Neuron (in vitro differentiated cells): Measurements from ENCODE around the gene COL16A1.

ENCODE experiments used
- H2AFZ ChIP-seq: one replicate; pipeline ENCODE4 v1.6.1; 2013; ENCODE audit warnings: low read depth, mild to moderate bottlenecking, inconsistent platforms, low read length, moderate library complexity
- H3K27me3 ChIP-seq: one replicate; pipeline ENCODE4 v1.6.1; 2013; ENCODE audit warnings: low read length; ENCODE audit not compliant: insufficient read depth
- H3K36me3 ChIP-seq: one replicate; pipeline ENCODE4 v1.6.1; 2013; ENCODE audit warnings: low read length; ENCODE audit not compliant: insufficient read depth
- H3K4me1 ChIP-seq: one replicate; pipeline ENCODE4 v1.6.1; 2013; ENCODE audit warnings: low read length; ENCODE audit not compliant: insufficient read depth
- H3K4me3 ChIP-seq: 2 replicates; pipeline ENCODE4 v1.5.1; 2013; ENCODE audit warnings: mild to moderate bottlenecking, low read length, moderate library complexity
- H3K9me3 ChIP-seq: one replicate; pipeline ENCODE4 v1.6.1; 2013; ENCODE audit warnings: low read length

The COL16A1 gene

DNA sequence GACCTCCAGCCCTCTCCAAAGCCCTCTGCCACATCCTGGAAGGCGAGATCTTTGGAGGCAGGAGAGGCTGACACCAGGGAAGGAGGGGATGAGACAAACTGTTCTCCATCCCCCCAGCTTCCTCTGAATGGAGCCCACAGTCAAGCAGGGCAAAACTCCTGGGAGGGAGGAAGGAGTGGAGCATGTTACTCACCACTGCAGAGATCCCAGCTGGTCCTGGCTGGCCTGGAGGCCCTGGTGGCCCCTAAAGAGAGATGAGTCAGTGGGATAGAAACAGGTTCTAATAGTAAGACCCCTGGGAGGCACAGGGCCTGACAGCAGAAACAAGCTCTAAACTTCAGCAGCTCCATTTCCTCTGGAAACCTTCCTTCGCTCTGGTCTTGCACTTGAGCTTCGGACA is 45.1 kb downstream of the COL16A1 start:
- Histone ChIP-seq H3K9me3 (no peaks in the 10 kb centered on the region), H3K4me1 (no peaks in the 10 kb centered on the region), H3K36me3 (no peaks in the 10 kb centered on the region), H2AFZ (no peak overlapping the region), H3K4me3 (no peak overlapping the region), H3K27me3 (peaks cover 15% of the 10 kb centered on the region)

DNA sequence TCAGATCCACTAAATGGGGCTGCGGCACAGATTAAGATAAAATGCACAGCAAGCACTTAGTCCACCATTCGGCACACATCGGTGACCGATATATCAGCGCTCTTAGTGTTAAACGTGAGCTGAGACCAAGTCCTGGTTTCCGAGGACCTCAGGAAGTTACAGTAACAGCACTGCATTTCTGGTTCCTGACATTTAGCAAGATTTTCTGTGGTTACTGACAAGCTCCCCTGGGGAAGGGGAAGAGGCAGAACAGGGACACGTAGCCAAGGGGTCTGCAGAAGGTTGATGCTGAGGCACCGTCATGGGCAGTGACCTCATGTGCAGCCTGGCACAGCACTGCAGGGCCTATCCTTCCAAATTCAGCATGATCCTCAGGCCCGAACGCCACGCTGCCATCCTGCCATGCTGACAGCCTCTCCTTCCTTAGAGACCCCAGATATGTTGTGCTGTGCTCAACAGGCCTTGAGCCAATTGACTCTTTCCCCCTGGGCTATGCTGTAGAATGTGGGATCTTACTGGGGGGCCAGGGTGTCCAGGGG is 45.8 kb downstream of the COL16A1 start:
- peaks cover 17% of the 10 kb centered on the region for H3K27me3 ChIP-seq
- no peaks in the 10 kb centered on the region for H3K36me3 ChIP-seq
- H3K4me3 ChIP-seq: no peak overlapping the region
- no peaks in the 10 kb centered on the region for H3K4me1 ChIP-seq
- no peak overlapping the region for H2AFZ ChIP-seq
- no peaks in the 10 kb centered on the region for H3K9me3 ChIP-seq

DNA sequence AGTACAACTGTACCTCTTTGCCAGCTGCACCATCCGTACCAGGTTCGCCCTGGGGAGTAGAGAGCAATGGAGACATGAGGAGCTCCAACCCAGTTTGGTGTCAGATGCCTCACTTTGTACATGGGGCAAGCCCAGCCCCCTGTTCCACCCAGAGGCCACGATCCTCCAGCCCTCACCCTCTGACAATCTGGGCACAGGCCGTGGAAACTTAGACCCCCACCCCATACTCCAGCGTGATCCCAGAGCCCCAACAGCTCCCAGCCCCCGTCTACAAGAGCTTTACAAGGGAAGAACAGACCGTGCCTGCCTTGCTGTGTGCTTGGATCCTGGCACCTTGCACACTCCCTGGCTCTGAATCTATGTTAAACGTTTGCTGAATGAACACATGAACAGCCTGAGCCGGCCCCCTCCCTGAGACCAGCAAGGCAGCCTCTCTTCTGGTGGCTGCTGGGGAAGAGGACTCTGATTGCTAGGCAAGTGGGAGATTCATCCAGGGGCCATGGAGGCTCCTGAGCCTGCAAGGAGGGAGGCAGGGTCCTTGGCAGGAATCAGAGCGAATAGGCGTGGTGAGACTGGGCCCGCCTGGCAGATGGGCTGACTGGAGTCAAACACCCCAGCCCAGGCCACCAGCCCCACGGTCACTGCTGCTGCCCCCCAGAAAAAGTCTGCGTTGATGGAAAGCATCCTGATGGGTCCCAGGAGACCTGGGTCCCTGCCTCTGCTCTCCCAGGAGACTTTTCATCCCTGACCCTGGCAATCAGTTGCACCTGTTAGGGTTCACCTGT is 46.6 kb downstream of the COL16A1 start:
- no peaks in the 10 kb centered on the region for H3K36me3 ChIP-seq
- no peak overlapping the region for H2AFZ ChIP-seq
- no peaks in the 10 kb centered on the region for H3K4me1 ChIP-seq
- H3K27me3 ChIP-seq: peaks cover 18% of the 10 kb centered on the region
- H3K9me3 ChIP-seq: no peaks in the 10 kb centered on the region
- H3K4me3 ChIP-seq: no peak overlapping the region

DNA sequence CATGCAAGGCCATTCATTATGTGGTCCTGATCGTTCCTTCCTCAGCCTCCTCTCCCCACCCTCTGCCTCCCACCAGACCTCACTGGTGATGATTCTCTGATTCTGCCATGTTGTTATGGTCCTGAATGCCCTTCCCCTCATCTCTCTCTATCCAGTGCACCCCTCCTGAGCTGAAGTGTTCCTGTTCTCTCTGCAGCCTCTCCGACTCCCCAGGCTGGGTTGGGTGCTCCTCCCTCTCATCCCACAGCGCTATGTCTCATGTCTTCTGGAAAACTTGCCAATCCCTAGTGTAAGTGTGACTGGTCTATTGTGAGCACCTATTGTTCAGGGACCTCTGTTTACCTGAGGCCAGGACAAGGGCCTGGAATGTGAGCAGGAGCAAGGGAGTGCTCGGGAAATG is 48.1 kb downstream of the COL16A1 start:
- no peak overlapping the region for H2AFZ ChIP-seq
- H3K36me3 ChIP-seq: no peaks in the 10 kb centered on the region
- no peak overlapping the region for H3K4me3 ChIP-seq
- H3K27me3 ChIP-seq: peaks cover 11% of the 10 kb centered on the region
- no peaks in the 10 kb centered on the region for H3K4me1 ChIP-seq
- H3K9me3 ChIP-seq: no peaks in the 10 kb centered on the region

DNA sequence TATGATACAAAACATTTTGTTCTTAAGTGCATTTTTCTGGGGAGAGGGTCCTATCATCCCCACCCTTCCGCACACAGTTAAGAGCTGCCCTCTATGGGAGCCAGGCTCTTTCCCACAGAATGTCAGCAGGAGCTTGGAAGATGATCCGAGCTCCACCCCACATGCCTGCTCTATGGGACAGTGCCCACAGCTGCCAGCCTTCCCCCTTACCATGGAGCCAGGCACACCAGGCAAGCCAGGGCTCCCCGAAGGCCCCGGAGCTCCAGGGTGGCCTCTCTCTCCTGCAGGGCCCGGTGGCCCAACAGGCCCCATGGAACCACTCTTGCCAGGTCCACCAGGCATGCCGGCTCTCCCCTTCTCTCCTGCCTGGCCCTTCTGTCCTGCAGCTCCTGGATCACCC is 48.7 kb downstream of the COL16A1 start:
- no peaks in the 10 kb centered on the region for H3K9me3 ChIP-seq
- peaks cover 11% of the 10 kb centered on the region for H3K27me3 ChIP-seq
- no peak overlapping the region for H3K4me3 ChIP-seq
- H2AFZ ChIP-seq: no peak overlapping the region
- no peaks in the 10 kb centered on the region for H3K4me1 ChIP-seq
- no peaks in the 10 kb centered on the region for H3K36me3 ChIP-seq

DNA sequence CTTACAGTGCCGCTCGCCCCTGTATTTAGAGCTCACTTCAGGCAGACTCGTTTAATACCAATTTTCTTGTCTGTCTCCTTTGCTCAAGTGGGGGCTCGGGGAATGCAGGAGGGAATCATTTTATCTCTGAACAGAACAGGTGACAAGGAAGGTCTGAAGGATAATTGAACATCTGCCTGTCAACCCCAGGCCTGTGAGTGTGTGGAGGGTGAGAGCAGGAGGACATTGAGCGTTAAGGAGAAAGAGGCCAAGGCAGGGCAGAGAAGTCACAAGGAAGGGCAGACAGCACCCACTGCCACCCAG is 49.4 kb downstream of the COL16A1 start:
- Histone ChIP-seq H3K27me3 (peaks cover 11% of the 10 kb centered on the region), H3K36me3 (no peaks in the 10 kb centered on the region), H3K4me3 (no peak overlapping the region), H3K9me3 (no peaks in the 10 kb centered on the region), H2AFZ (no peak overlapping the region), H3K4me1 (no peaks in the 10 kb centered on the region)

DNA sequence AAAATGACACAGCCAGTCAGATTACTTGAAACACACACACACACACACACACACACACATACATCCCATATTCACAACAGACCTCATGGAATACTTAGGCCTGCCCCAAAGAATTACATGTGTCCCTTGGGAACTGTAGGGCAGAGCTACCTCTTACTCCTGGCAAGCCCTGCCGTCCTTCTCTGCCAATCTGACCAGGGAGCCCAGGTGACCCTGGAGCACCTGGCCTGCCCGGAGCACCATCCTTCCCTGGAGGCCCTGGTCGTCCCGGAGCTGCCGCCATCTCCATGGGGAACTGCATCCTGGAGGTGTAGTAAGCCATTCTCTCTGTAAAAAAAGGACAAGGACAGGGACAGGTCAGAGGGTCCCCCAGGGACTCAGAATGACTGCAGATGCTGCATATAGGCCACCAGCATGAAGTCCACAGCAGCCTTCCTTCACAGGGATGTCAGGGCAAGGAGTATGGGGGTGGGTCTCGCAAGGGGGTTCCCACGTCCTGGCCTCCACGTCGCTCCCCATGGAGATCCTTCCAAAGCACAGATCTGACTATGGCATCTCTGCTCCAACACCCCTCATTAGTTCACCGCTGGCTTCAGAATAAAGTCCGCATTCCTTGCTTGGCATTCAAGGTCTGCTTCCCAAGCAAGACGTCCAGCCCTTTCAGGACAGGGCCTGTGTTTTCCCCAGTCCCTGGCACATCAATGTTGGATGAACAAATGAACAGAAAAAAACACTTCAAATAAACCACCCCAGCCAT is 49.9 kb downstream of the COL16A1 start:
- Histone ChIP-seq H2AFZ (no peak overlapping the region), H3K9me3 (no peaks in the 10 kb centered on the region), H3K4me3 (no peak overlapping the region), H3K27me3 (peaks cover 11% of the 10 kb centered on the region), H3K4me1 (no peaks in the 10 kb centered on the region), H3K36me3 (no peaks in the 10 kb centered on the region)

DNA sequence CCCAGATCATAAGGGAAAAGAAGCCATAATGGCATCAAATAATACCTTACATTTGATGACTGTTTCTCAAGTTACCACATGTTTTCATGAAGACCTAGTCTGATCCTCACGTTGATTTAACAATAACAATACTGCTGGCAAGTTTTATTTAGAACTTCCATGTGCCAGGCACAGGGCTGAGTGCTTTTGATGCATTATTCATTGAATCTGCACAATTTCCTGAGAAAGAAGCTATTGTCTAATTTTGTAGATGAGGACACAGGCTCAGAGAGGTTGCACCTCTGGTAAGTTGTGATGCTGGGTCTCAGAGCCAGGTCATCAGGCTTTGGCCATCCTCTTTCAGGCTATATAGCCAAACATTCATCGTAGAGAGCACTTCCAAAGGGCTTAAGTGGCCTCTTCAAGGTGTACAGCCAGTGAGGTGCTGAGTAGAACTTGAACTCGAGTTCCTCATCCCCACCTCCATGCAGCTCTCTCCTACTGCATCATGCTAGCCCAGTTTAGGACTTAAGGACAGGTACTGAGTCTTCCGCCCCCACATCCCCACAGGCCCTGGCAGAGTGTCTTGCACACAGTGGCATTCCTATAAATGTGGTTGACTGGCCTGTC is 50.8 kb downstream of the COL16A1 start:
- Histone ChIP-seq H3K9me3 (no peaks in the 10 kb centered on the region), H2AFZ (no peak overlapping the region), H3K27me3 (peaks cover 11% of the 10 kb centered on the region), H3K4me3 (no peak overlapping the region), H3K4me1 (no peaks in the 10 kb centered on the region), H3K36me3 (no peaks in the 10 kb centered on the region)

DNA sequence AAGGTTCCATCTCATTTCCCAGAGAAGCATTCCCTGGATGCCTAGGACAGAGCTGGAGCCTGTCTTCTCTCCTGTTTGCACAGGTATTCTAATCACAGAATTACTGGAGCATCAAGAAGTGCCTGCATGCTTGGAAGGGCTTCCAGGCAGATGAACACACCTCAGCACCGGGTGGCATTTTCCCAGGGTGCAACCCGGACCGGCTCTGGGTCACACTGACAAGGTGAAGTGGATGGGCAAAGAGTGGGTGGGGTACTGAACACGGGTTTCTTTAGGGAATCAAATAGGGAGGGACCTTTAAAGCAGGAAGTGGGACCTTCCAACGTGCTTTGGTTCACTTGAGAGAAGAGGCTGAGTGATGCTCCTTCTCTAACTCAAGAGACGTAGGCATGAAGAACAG is 52.1 kb downstream of the COL16A1 start:
- Histone ChIP-seq H2AFZ (no peak overlapping the region), H3K4me1 (no peaks in the 10 kb centered on the region), H3K36me3 (no peaks in the 10 kb centered on the region), H3K27me3 (peaks cover 8% of the 10 kb centered on the region), H3K4me3 (no peak overlapping the region), H3K9me3 (no peaks in the 10 kb centered on the region)

DNA sequence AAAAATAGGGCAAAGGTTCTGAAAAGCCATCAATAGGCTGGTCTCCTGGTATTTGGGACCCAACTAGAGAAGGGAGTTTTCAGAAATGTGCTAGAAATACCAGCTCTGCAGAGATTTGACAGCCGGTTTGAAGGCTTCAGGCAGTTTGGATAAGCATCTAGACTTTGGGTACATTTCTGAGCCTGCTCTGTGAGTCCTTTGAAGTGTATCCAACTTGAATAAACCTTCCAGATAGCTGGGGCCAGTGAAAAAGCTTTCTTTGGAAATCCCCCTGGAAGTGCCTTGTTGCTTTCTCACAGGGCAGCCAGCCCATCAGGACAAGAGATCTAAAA is 52.8 kb downstream of the COL16A1 start:
- Histone ChIP-seq H2AFZ (no peak overlapping the region), H3K9me3 (no peaks in the 10 kb centered on the region), H3K4me1 (no peaks in the 10 kb centered on the region), H3K36me3 (no peaks in the 10 kb centered on the region), H3K27me3 (peaks cover 3% of the 10 kb centered on the region), H3K4me3 (no peak overlapping the region)

DNA sequence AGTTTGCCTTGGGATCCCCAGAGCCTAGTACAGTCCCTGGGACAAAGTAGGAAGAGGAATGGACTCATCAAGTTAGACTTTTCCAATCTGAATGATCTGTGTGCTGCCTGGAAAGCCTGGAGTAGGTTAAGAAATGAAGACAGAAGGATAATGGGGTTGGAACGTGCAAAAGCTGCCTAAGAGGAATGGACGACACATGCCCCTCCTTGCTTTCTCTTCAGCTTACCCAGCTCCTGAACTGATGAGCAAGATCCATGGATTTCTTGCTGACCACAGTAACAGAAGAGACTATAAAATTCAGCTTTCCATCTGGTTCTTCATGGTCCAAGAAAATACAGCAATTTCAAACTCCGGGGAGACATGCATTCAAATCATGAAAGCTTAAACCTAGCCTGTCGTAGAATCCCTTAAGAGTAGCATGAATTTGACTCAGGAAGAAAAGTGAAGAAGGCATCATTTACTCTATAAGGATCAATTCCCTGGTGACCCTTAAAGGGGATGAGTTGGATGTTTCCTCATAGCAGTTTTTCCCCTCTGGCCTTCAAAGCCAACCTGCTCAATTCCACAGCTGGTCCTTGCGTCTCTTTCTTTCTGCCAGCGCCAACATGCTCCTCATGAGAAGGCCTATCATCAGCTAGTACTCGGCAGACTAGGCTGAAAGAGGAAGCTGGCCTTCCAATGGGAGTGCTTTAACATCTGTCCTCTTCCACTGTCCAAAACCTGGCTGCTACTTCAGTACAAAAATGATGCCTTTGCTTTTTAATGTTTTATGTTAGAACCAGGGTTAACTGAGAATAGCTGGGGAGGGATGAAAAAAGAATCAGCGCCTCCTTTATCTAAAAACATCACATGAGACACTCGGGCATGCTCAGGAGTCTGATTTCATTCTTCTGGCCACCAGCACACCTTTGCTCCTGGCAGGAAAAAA is 53.4 kb downstream of the COL16A1 start:
- H3K4me1 ChIP-seq: peaks cover 2% of the 10 kb centered on the region
- no peak overlapping the region for H3K4me3 ChIP-seq
- peaks cover 3% of the 10 kb centered on the region for H3K27me3 ChIP-seq
- no peak overlapping the region for H2AFZ ChIP-seq
- H3K36me3 ChIP-seq: no peaks in the 10 kb centered on the region
- H3K9me3 ChIP-seq: no peaks in the 10 kb centered on the region

DNA sequence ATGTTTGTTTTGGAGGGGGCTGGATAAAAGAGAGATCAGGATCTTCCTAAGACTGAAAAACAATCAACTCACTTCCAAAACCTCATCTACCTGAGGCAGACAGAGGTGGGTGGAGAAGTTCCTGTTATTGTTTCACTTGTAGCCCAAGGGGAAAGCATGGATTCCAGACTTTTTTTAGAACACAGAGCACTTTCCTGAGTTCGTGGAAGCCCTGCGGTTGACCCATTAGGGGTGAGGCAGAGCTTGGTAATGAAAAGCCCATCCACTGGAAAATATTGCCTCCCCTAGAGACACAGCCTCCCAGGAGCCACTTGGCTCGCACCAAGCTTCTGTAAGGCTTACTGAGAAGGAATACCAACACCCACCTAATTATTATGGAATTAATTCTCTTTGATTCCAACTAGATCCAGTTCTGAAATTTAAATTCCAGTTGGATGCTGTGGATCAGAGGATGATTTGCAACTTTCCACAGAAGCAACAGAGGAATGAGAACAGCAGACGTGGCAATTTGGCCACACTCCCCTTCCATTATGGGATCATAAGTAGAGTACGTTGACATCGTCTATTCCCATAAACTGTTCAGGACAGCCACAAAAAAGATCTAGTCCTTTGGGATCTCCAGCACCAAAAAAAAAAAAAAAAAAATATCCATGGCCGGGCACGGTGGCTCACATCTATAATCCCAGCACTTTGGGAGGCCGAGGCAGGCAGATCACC is 55.0 kb downstream of the COL16A1 start:
- H2AFZ ChIP-seq: no peak overlapping the region
- peaks cover 3% of the 10 kb centered on the region for H3K27me3 ChIP-seq
- no peaks in the 10 kb centered on the region for H3K36me3 ChIP-seq
- H3K4me3 ChIP-seq: no peak overlapping the region
- no peaks in the 10 kb centered on the region for H3K9me3 ChIP-seq
- H3K4me1 ChIP-seq: peaks cover 7% of the 10 kb centered on the region
